Loucy (cell line): ENCODE measurements around the gene HIRA.
"Not testable (repeated sequence)": the region's sequence is repeated elsewhere in the genome, so short reads cannot be mapped to it uniquely, and the experiment has no call there.

ENCODE experiments used
- H2AFZ ChIP-seq: fragments of 200-600 bp; sonication (generic); 2 replicates; pipeline ENCODE4 v1.6.0; 2016; ENCODE audit warnings: antibody characterized with exemption, mild to moderate bottlenecking, low read length, moderate library complexity
- H3F3A ChIP-seq: fragments of 200-600 bp; 2 replicates; pipeline ENCODE4 v1.6.0; 2016; ENCODE audit warnings: antibody characterized with exemption, low read depth, mild to moderate bottlenecking
- H3K27me3 ChIP-seq: fragments of 200-600 bp; sonication (generic); 2 replicates; pipeline ENCODE4 v1.6.1; 2014; ENCODE audit warnings: low read length, mild to moderate bottlenecking; ENCODE audit not compliant: insufficient read depth, poor library complexity, severe bottlenecking
- H3K36me3 ChIP-seq: fragments of 200-600 bp; sonication (generic); 2 replicates; pipeline ENCODE4 v1.6.1; 2016; ENCODE audit warnings: low read length; ENCODE audit not compliant: insufficient read depth
- H3K4me1 ChIP-seq: fragments of 200-600 bp; sonication (generic); 2 replicates; pipeline ENCODE4 v1.5.1; 2014; ENCODE audit warnings: low read length, mild to moderate bottlenecking; ENCODE audit not compliant: insufficient read depth, poor library complexity, severe bottlenecking
- H3K4me2 ChIP-seq: fragments of 200-600 bp; sonication (generic); 2 replicates; pipeline ENCODE4 v1.6.0; 2014; ENCODE audit warnings: antibody characterized with exemption, low read length, low read depth, mild to moderate bottlenecking; ENCODE audit not compliant: poor library complexity, severe bottlenecking
- H3K4me3 ChIP-seq: fragments of 200-600 bp; sonication (generic); 2 replicates; pipeline ENCODE4 v1.5.1; 2014; ENCODE audit warnings: low read length, mild to moderate bottlenecking, mixed read lengths; ENCODE audit not compliant: poor library complexity, severe bottlenecking
- H3K79me2 ChIP-seq: fragments of 200-600 bp; sonication (generic); 2 replicates; pipeline ENCODE4 v1.6.1; 2014; ENCODE audit warnings: low read length; ENCODE audit not compliant: insufficient read depth
- H3K9ac ChIP-seq: fragments of 200-600 bp; sonication (generic); 2 replicates; pipeline ENCODE4 v1.6.0; 2014; ENCODE audit warnings: mild to moderate bottlenecking, low read depth, low read length, moderate library complexity; ENCODE audit not compliant: poor library complexity, severe bottlenecking
- H3K9me2 ChIP-seq: fragments of 200-600 bp; sonication (generic); replicated peaks from 2 replicates; pipeline ENCODE4 v1.6.1; 2016; ENCODE audit warnings: low read depth, low read length, mixed read lengths
- H3K9me3 ChIP-seq: fragments of 200-600 bp; sonication (generic); 2 replicates; pipeline ENCODE4 v1.6.1; 2014; ENCODE audit warnings: mild to moderate bottlenecking, antibody characterized with exemption, low read length, low read depth; ENCODE audit not compliant: insufficient read depth
- H4K20me1 ChIP-seq: fragments of 200-600 bp; sonication (generic); 2 replicates; pipeline ENCODE4 v1.6.0; 2014; ENCODE audit warnings: antibody characterized with exemption, low read length, mild to moderate bottlenecking; ENCODE audit not compliant: insufficient read depth, poor library complexity, severe bottlenecking
- CTCF ChIP-seq: fragments of 200-600 bp; sonication (generic); conservative IDR thresholded peaks from 2 replicates; pipeline ENCODE4 v1.5.1; 2014; ENCODE audit warnings: mild to moderate bottlenecking, antibody characterized with exemption, low read length
- EZH2phosphoT487 ChIP-seq: fragments of 200-600 bp; IDR thresholded peaks from 2 replicates; pipeline ENCODE4 v1.6.1; 2018; ENCODE audit warnings: antibody characterized with exemption, mild to moderate bottlenecking, moderate library complexity, borderline replicate concordance

Gene HIRA

GRCh38 chr22:19368876-19369275, 62.7 kb downstream of the HIRA start:
- Histone ChIP-seq H3K79me2 (no peaks in the 10 kb centered on the region), H2AFZ (no peak overlapping the region), H3K4me1 (no peaks in the 10 kb centered on the region), H4K20me1 (no peaks in the 10 kb centered on the region), H3K27me3 (no peaks in the 10 kb centered on the region), H3K9me2 (no peaks in the 10 kb centered on the region), H3K4me2 (no peak overlapping the region), H3K4me3 (no peak overlapping the region), H3K9me3 (no peaks in the 10 kb centered on the region), H3K9ac (no peak overlapping the region), H3F3A (no peaks in the 10 kb centered on the region), H3K36me3 (peaks cover 76% of the 10 kb centered on the region; the same call in 1 of the 2 replicates)
- TF ChIP-seq CTCF = no peak

- Histone ChIP-seq H3K9me2 (no peaks in the 10 kb centered on the region), H2AFZ (no peak overlapping the region), H3K27me3 (no peaks in the 10 kb centered on the region), H3K4me2 (no peak overlapping the region), H4K20me1 (no peaks in the 10 kb centered on the region), H3K9me3 (no peaks in the 10 kb centered on the region), H3K9ac (no peak overlapping the region), H3K79me2 (no peaks in the 10 kb centered on the region), H3K4me1 (no peaks in the 10 kb centered on the region), H3K36me3 (peaks cover 66% of the 10 kb centered on the region; the same call in 1 of the 2 replicates), H3F3A (no peaks in the 10 kb centered on the region), H3K4me3 (no peak overlapping the region)
- TF ChIP-seq CTCF (no peak), EZH2phosphoT487 (no peak)
These were observed 63.7 kb downstream of the HIRA start for GRCh38 chr22:19367763-19368367.

GRCh38 chr22:19363541-19363940, 68.0 kb downstream of the HIRA start:
- H3K36me3 ChIP-seq = peaks cover 70% of the 10 kb centered on the region; the same call in 1 of the 2 replicates
- H3K4me2 ChIP-seq, H3K9ac ChIP-seq: not testable (repeated sequence)

GRCh38 chr22:19361501-19362103, 69.9 kb downstream of the HIRA start:
- Histone ChIP-seq H3F3A (no peaks in the 10 kb centered on the region), H3K79me2 (no peaks in the 10 kb centered on the region), H3K9me2 (no peaks in the 10 kb centered on the region), H3K4me2 (no peak overlapping the region), H3K4me3 (no peak overlapping the region), H3K27me3 (no peaks in the 10 kb centered on the region), H4K20me1 (no peaks in the 10 kb centered on the region), H3K9ac (no peak overlapping the region), H2AFZ (no peak overlapping the region), H3K9me3 (no peaks in the 10 kb centered on the region), H3K36me3 (peaks cover 73% of the 10 kb centered on the region; the same call in 1 of the 2 replicates), H3K4me1 (no peaks in the 10 kb centered on the region)
- TF ChIP-seq CTCF = no peak
- no peak for TF ChIP-seq EZH2phosphoT487

More at GRCh38 chr22:19363541-19363940, 68.0 kb downstream of the HIRA start:
- not testable (repeated sequence) for H3K9me2 ChIP-seq, H4K20me1 ChIP-seq, H3F3A ChIP-seq, H3K4me3 ChIP-seq, H2AFZ ChIP-seq, H3K79me2 ChIP-seq, H3K27me3 ChIP-seq, H3K4me1 ChIP-seq, H3K9me3 ChIP-seq
